Fibroblast of lung (primary cell): Measurements from ENCODE around the gene ARGLU1. TPM values are rescaled to one million over a fixed set of nuclear protein-coding genes. Genes with fewer than 3 reads are reported as not detected.
A peak's percentile ranks its signal among the peaks of the same experiment; 100 is the strongest.

Experiments used
- DNase-seq, 2 donors: peaks; one replicate each; pipeline versions ENCODE4 v3.0.0 to v3.0.0-alpha.2; 2010; ENCODE audit warnings: low read depth in 2 of 2
- H2AFZ ChIP-seq: 2 replicates; pipeline ENCODE4 v1.5.1; 2012; ENCODE audit warnings: low read length, control low read depth, inconsistent platforms
- H3K27ac ChIP-seq: 2 replicates; pipeline ENCODE4 v1.5.1; 2011; ENCODE audit warnings: low read length, control low read depth; ENCODE audit not compliant: insufficient read depth
- H3K27me3 ChIP-seq: 2 replicates; pipeline ENCODE4 v1.5.1; 2011; ENCODE audit warnings: mild to moderate bottlenecking, low read length; ENCODE audit not compliant: control insufficient read depth, insufficient read depth
- H3K36me3 ChIP-seq: 2 replicates; pipeline ENCODE4 v1.5.1; 2011; ENCODE audit warnings: low read length; ENCODE audit not compliant: control insufficient read depth, insufficient read depth
- H3K4me1 ChIP-seq: 2 replicates; pipeline ENCODE4 v1.5.1; 2011; ENCODE audit warnings: low read length; ENCODE audit not compliant: control insufficient read depth, insufficient read depth; ENCODE audit errors: extremely low read depth
- H3K4me2 ChIP-seq: 2 replicates; pipeline ENCODE4 v1.5.1; 2011; ENCODE audit warnings: low read length, control low read depth; ENCODE audit not compliant: insufficient read depth; ENCODE audit errors: extremely low read depth
- H3K4me3 ChIP-seq, 4 experiments: fragments of 200-600 bp in 1 of 4; sonication (generic) in 1 of 4; replicated peaks in 1 of 4; 2 replicates each; pipeline ENCODE4 v1.5.1; 2011 to 2016; ENCODE audit warnings: low read length in 4 of 4, low read depth in 3 of 4, mild to moderate bottlenecking in 3 of 4, control low read depth in 2 of 4, inconsistent platforms in 1 of 4, mixed read lengths in 1 of 4; ENCODE audit not compliant: insufficient read depth in 1 of 4; ENCODE audit errors: control extremely low read depth in 1 of 4
- H3K79me2 ChIP-seq: 2 replicates; pipeline ENCODE4 v1.5.1; 2012; ENCODE audit warnings: mild to moderate bottlenecking, low read length, inconsistent platforms; ENCODE audit not compliant: control insufficient read depth, insufficient read depth
- H3K9ac ChIP-seq: 2 replicates; pipeline ENCODE4 v1.5.1; 2011; ENCODE audit warnings: mild to moderate bottlenecking, low read length, control low read depth; ENCODE audit not compliant: insufficient read depth
- H3K9me3 ChIP-seq: 2 replicates; pipeline ENCODE4 v1.5.1; 2012; ENCODE audit warnings: low read depth, low read length; ENCODE audit not compliant: control insufficient read depth, insufficient read depth
- H4K20me1 ChIP-seq: 2 replicates; pipeline ENCODE4 v1.5.1; 2011; ENCODE audit warnings: low read length; ENCODE audit not compliant: control insufficient read depth, insufficient read depth; ENCODE audit errors: extremely low read depth
- EZH2 ChIP-seq: IDR thresholded peaks from 2 replicates; pipeline ENCODE4 v1.5.1; 2012; ENCODE audit warnings: low read length, control low read depth, mild to moderate bottlenecking; ENCODE audit errors: missing control alignments
- polyA plus RNA-seq, 2 donors: library from polyadenylated mRNA; depleted of rRNA in 1 of 2; stranded (reverse) in 1 of 2; unstranded in 1 of 2; fragments of >200 nt; gene quantifications; 2 replicates each; pipeline ENCODE4 v1.2.1, GENCODE V29; 2011 to 2012; ENCODE audit warnings: missing spikeins in 1 of 2
- total RNA-seq: library from RNA; depleted of rRNA; stranded (reverse); fragments of >200 nt; gene quantifications from 2 replicates; pipeline ENCODE4 v1.2.1, GENCODE V29; 2014
- TF ChIP-seq, protein P1 (sequence below), 2 donors: IDR thresholded peaks in 1 of 2; conservative IDR thresholded peaks in 1 of 2; 1 replicate in 1 of 2; 2 replicates in 1 of 2; pipeline ENCODE4 v1.5.1; 2011 to 2012; ENCODE audit warnings: low read length in 2 of 2, control low read depth in 1 of 2, inconsistent platforms in 1 of 2, low read depth in 1 of 2, mild to moderate bottlenecking in 1 of 2

Gene ARGLU1
- total and polyA plus RNA-seq, 2 donors (not counting 1 experiment from before 2014, with no cell fraction given), result 45.4 to 45.6 TPM

DNA sequence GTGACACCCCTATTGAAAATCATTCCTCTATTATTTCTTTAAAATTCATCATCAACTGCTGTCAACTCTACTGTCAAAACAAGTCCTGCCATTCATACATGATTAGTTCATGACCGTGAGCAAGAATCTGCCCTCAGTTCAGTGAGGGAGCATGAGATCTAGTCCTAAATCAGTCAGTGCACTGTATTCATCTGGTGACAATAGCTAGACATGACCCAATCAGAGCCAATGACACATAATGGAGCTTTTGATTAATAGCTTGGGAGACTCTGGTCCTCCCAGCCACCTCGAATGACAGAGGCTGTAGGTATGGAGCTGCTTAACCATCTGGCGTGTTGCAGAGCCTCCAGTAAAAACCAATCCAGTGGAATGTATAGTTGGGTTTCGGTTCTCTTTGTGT is 46.9 kb upstream of the ARGLU1 start:
- no peaks in the 10 kb centered on the region for H3K79me2 ChIP-seq
- H3K9ac ChIP-seq, result no peak overlapping the region
- H4K20me1 ChIP-seq, result no peaks in the 10 kb centered on the region
- no peak for DNase-seq
- no peak overlapping the region for H3K4me3 ChIP-seq
- H3K27me3 ChIP-seq, result no peaks in the 10 kb centered on the region
- TF ChIP-seq EZH2, result no peak
- TF ChIP-seq, protein P1, sequence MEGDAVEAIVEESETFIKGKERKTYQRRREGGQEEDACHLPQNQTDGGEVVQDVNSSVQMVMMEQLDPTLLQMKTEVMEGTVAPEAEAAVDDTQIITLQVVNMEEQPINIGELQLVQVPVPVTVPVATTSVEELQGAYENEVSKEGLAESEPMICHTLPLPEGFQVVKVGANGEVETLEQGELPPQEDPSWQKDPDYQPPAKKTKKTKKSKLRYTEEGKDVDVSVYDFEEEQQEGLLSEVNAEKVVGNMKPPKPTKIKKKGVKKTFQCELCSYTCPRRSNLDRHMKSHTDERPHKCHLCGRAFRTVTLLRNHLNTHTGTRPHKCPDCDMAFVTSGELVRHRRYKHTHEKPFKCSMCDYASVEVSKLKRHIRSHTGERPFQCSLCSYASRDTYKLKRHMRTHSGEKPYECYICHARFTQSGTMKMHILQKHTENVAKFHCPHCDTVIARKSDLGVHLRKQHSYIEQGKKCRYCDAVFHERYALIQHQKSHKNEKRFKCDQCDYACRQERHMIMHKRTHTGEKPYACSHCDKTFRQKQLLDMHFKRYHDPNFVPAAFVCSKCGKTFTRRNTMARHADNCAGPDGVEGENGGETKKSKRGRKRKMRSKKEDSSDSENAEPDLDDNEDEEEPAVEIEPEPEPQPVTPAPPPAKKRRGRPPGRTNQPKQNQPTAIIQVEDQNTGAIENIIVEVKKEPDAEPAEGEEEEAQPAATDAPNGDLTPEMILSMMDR (conservative IDR thresholded peaks at IDR 0.05 in 1 of 2, IDR thresholded peaks at IDR 0.05 in 1 of 2; ENCODE audit: low read depth in 1 of 2, low read length in 2 of 2), result no peak
- no peak overlapping the region for H3K27ac ChIP-seq
- no peaks in the 10 kb centered on the region for H3K4me1 ChIP-seq
- H3K9me3 ChIP-seq, result no peaks in the 10 kb centered on the region
- no peak overlapping the region for H2AFZ ChIP-seq
- H3K4me2 ChIP-seq, result no peak overlapping the region
- no peaks in the 10 kb centered on the region for H3K36me3 ChIP-seq

DNA sequence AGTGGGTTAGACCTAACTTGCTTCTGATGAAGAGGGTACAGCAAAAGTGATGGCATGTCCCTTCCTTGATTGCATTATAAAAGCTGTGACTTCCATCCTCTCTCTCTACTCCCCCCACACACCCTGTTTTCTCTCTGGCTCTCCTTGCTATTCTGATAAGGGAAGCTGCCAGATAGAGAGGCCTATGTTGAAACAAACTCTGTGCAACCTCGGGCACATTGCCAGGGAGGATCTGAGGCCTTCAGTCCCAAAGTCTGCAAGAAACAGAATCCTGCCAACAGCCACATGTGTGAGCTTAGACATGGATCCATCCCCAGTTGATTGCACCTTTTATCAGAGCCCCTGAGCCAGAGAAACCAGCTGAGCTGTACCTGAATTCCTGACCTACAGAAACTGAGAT is 44.8 kb upstream of the ARGLU1 start:
- TF ChIP-seq, protein P1 (conservative IDR thresholded peaks at IDR 0.05 in 1 of 2, IDR thresholded peaks at IDR 0.05 in 1 of 2; ENCODE audit: low read depth in 1 of 2, low read length in 2 of 2), result no peak
- no peak for TF ChIP-seq EZH2
- Histone ChIP-seq H4K20me1 (no peaks in the 10 kb centered on the region), H3K79me2 (no peaks in the 10 kb centered on the region), H3K4me1 (no peaks in the 10 kb centered on the region), H2AFZ (no peak overlapping the region), H3K4me3 (no peak overlapping the region), H3K9me3 (no peaks in the 10 kb centered on the region), H3K27me3 (no peaks in the 10 kb centered on the region), H3K9ac (no peak overlapping the region), H3K27ac (no peak overlapping the region), H3K4me2 (no peak overlapping the region), H3K36me3 (no peaks in the 10 kb centered on the region)
- DNase-seq, result peak in 1 of 2 donors; percentile 61

DNA sequence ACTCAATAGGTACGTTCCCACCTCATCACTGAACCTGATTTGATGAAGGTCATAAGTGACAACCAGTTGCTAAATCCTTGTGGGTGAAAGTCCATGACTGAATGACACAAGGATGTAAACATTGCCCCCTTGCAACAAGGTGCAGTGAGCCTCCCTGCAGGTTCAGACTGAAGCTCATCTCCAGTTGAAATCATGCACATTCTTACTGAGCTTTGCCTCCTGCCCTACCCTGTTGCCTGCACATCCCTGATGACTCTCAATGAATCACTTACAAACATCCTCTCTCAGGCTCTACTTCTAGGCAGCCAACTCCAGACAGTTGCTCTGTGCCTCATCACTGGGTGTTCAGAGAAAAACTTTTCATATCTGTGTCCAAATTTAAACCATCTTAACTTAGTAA is 42.5 kb upstream of the ARGLU1 start:
- Histone ChIP-seq H3K9ac (no peak overlapping the region), H3K36me3 (no peaks in the 10 kb centered on the region), H3K9me3 (no peaks in the 10 kb centered on the region), H3K27me3 (no peaks in the 10 kb centered on the region), H3K27ac (no peak overlapping the region), H2AFZ (no peak overlapping the region), H4K20me1 (no peaks in the 10 kb centered on the region), H3K4me3 (no peak overlapping the region), H3K4me2 (no peak overlapping the region), H3K79me2 (no peaks in the 10 kb centered on the region), H3K4me1 (no peaks in the 10 kb centered on the region)
- DNase-seq, result peak; percentile 26 to 61
- TF ChIP-seq EZH2, result no peak
- TF ChIP-seq, protein P1 (conservative IDR thresholded peaks at IDR 0.05 in 1 of 2, IDR thresholded peaks at IDR 0.05 in 1 of 2; ENCODE audit: low read depth in 1 of 2, low read length in 2 of 2), result no peak
